CD8-positive, alpha-beta memory T cell (primary cell): ENCODE results near the gene CUL7. TPM values are rescaled to one million over a fixed set of nuclear protein-coding genes. Genes with fewer than 3 reads are reported as not detected.
"Not testable (repeated sequence)": the region's sequence is repeated elsewhere in the genome, so short reads cannot be mapped to it uniquely, and the experiment has no call there.

Experiments
- CTCF ChIA-PET: fragments of 350-600 bp; sonication (Branson Sonifier 250); formaldehyde crosslinking; loops from one replicate; lab custom pipeline; 2021; ENCODE audit warnings: antibody characterized with exemption; lab: Charles Lee
- POLR2A ChIA-PET: fragments of 350-600 bp; sonication (Branson Sonifier 250); formaldehyde crosslinking; loops from one replicate; lab custom pipeline; 2021; ENCODE audit warnings: antibody characterized with exemption; lab: Charles Lee
- DNase-seq, 5 donors: peaks; one replicate each; pipeline versions ENCODE4 v3.0.0 to v3.0.0-alpha.2; 2020 to 2022; ENCODE audit warnings: mixed read lengths in 1 of 5
- H3K27ac ChIP-seq: one replicate; pipeline ENCODE4 v1.7.0; 2013; ENCODE audit warnings: low read depth, mild to moderate bottlenecking, low read length, moderate library complexity
- H3K27me3 ChIP-seq: 2 replicates; pipeline ENCODE4 v1.7.0; 2013; ENCODE audit warnings: low read length, mild to moderate bottlenecking; ENCODE audit not compliant: insufficient read depth, poor library complexity, severe bottlenecking
- H3K36me3 ChIP-seq: 2 replicates; pipeline ENCODE4 v1.7.0; 2013; ENCODE audit warnings: mild to moderate bottlenecking, low read length, moderate library complexity; ENCODE audit not compliant: insufficient read depth
- H3K4me1 ChIP-seq: 2 replicates; pipeline ENCODE4 v1.7.0; 2013; ENCODE audit warnings: mild to moderate bottlenecking, low read length, moderate library complexity; ENCODE audit not compliant: insufficient read depth
- H3K4me3 ChIP-seq: 2 replicates; pipeline ENCODE4 v1.7.0; 2013; ENCODE audit warnings: mild to moderate bottlenecking, low read length
- H3K9me3 ChIP-seq: 2 replicates; pipeline ENCODE4 v1.7.0; 2013; ENCODE audit warnings: mild to moderate bottlenecking, low read length
- H3K27ac Mint-ChIP-seq, 8 donors: one replicate each; pipeline ENCODE4 v1.8.0; 2020 to 2021; ENCODE audit warnings: mixed read lengths in 8 of 8, mild to moderate bottlenecking in 6 of 8, inconsistent platforms in 3 of 8, moderate library complexity in 3 of 8
- H3K27me3 Mint-ChIP-seq, 2 donors: one replicate each; pipeline ENCODE4 v1.8.0; 2020 to 2021; ENCODE audit warnings: mixed read lengths in 2 of 2, mild to moderate bottlenecking in 1 of 2, moderate library complexity in 1 of 2
- H3K36me3 Mint-ChIP-seq, 3 donors: one replicate each; pipeline ENCODE4 v1.8.0; 2020 to 2021; ENCODE audit warnings: mixed read lengths in 3 of 3, inconsistent platforms in 1 of 3, mild to moderate bottlenecking in 1 of 3
- H3K4me1 Mint-ChIP-seq, 3 donors: one replicate each; pipeline ENCODE4 v1.8.0; 2020 to 2021; ENCODE audit warnings: mixed read lengths in 3 of 3, inconsistent platforms in 1 of 3, mild to moderate bottlenecking in 1 of 3
- H3K4me3 Mint-ChIP-seq, 7 donors: one replicate each; pipeline ENCODE4 v1.8.0; 2020 to 2021; ENCODE audit warnings: mixed read lengths in 7 of 7, mild to moderate bottlenecking in 6 of 7, moderate library complexity in 4 of 7, inconsistent platforms in 2 of 7
- H3K9me3 Mint-ChIP-seq, 5 donors: one replicate each; pipeline ENCODE4 v1.8.0; 2020 to 2022; ENCODE audit warnings: mixed read lengths in 5 of 5, mild to moderate bottlenecking in 3 of 5, moderate library complexity in 2 of 5, inconsistent platforms in 1 of 5
- polyA plus RNA-seq: library from polyadenylated mRNA; unstranded; fragments of 300-500 nt; fragmentation: Illumina TruSeq; gene quantifications from one replicate; pipeline ENCODE4 v1.2.3, GENCODE V29; 2021
- total RNA-seq, 2 experiments: library from RNA; stranded (reverse); gene quantifications; one replicate each; pipeline ENCODE4 v1.2.3, GENCODE V29; 2021

Gene CUL7
- total and polyA plus RNA-seq, 3 experiments from 2014 or later = 2.1 to 12.1 (median 11.7) TPM

- CTCF ChIA-PET = no interaction called here
- H3K27me3 ChIP-seq = no peaks in the 10 kb centered on the region
- Mint-ChIP-seq H3K27me3 (peaks cover 0 to 2% of the 10 kb centered on the region in 2 donors), H3K36me3 (peaks cover 6 to 53% (median 6%) of the 10 kb centered on the region in 3 donors), H3K4me3 (peak overlapping the region; percentile 89 to 97 (median 92)), H3K9me3 (no peaks in the 10 kb centered on the region), H3K4me1 (peaks cover 28 to 46% (median 43%) of the 10 kb centered on the region in 3 donors), H3K27ac (peak overlapping the region; percentile 85 to 100 (median 95))
- H3K27ac ChIP-seq = peak overlapping the region; percentile 88
- H3K4me1 ChIP-seq = peaks cover 18% of the 10 kb centered on the region
- POLR2A ChIA-PET = interaction anchor here (0.6 kb wide), 1 partner anchor 68 kb away, joined by 3 read pairs; the partner anchor contains the start of gene PPP2R5D
- peaks cover 24% of the 10 kb centered on the region for H3K36me3 ChIP-seq
- H3K4me3 ChIP-seq = peak overlapping the region; percentile 55
- H3K9me3 ChIP-seq = no peaks in the 10 kb centered on the region
- no peak for DNase-seq
Measured at GRCh38 chr6:43052225-43052841, 1.3 kb downstream of the CUL7 start.

GRCh38 chr6:43050981-43051380 is 2.7 kb downstream of the CUL7 start:
- H3K27ac ChIP-seq = no peak overlapping the region
- Mint-ChIP-seq H3K27me3 (peaks cover 0 to 2% of the 10 kb centered on the region in 2 donors), H3K27ac (peak overlapping the region in 4 of 8 donors; percentile 40 to 100 (median 63)), H3K36me3 (peaks cover 6 to 58% (median 6%) of the 10 kb centered on the region in 3 donors), H3K4me3 (peak overlapping the region in 1 of 7 donors; percentile 68), H3K4me1 (peaks cover 28 to 42% (median 42%) of the 10 kb centered on the region in 3 donors), H3K9me3 (no peaks in the 10 kb centered on the region)
- no peaks in the 10 kb centered on the region for H3K9me3 ChIP-seq
- DNase-seq = no peak
- no peak overlapping the region for H3K4me3 ChIP-seq
- H3K36me3 ChIP-seq = peaks cover 20% of the 10 kb centered on the region
- CTCF ChIA-PET = interaction anchor here (0.7 to 1.0 kb wide), 2 partner anchors 13 to 16 kb away, joined by 3 read pairs; no protein-coding TSS in a partner anchor
- POLR2A ChIA-PET = no interaction called here
- H3K4me1 ChIP-seq = peaks cover 18% of the 10 kb centered on the region
- H3K27me3 ChIP-seq = no peaks in the 10 kb centered on the region

DNA sequence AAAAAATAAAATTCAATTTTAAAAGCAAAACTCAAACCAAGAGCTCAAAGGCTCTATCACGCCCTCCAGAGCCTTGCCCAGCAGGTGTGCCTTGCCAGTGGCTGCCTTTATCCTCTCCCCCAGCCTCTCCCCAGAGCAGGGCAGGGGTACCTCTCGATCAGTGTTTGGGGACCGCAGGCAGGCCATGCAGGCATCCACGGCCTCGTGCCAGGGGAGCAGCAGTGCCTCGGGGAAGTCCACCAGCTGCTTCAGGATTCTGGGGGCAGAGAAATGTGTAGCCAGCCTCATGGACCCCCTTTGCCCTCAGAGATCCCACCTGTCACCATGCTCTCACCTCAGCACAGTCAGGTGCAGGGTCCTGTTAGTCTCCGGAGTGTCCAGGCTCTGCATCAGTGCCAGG is 5.7 kb downstream of the CUL7 start:
- Histone ChIP-seq H3K4me1 (peaks cover 7% of the 10 kb centered on the region), H3K27me3 (no peaks in the 10 kb centered on the region), H3K36me3 (peaks cover 11% of the 10 kb centered on the region), H3K4me3 (no peak overlapping the region), H3K9me3 (no peaks in the 10 kb centered on the region), H3K27ac (no peak overlapping the region)
- H3K4me3 Mint-ChIP-seq = peak overlapping the region in 1 of 7 donors; percentile 65
- peaks cover 2 to 65% (median 6%) of the 10 kb centered on the region in 3 donors for H3K36me3 Mint-ChIP-seq
- POLR2A ChIA-PET = no interaction called here
- H3K4me1 Mint-ChIP-seq = peaks cover 18 to 25% (median 24%) of the 10 kb centered on the region in 3 donors
- no peaks in the 10 kb centered on the region for H3K9me3 Mint-ChIP-seq
- CTCF ChIA-PET = no interaction called here
- DNase-seq = no peak
- peaks cover 0 to 2% of the 10 kb centered on the region in 2 donors for H3K27me3 Mint-ChIP-seq
- no peak overlapping the region for H3K27ac Mint-ChIP-seq

DNA sequence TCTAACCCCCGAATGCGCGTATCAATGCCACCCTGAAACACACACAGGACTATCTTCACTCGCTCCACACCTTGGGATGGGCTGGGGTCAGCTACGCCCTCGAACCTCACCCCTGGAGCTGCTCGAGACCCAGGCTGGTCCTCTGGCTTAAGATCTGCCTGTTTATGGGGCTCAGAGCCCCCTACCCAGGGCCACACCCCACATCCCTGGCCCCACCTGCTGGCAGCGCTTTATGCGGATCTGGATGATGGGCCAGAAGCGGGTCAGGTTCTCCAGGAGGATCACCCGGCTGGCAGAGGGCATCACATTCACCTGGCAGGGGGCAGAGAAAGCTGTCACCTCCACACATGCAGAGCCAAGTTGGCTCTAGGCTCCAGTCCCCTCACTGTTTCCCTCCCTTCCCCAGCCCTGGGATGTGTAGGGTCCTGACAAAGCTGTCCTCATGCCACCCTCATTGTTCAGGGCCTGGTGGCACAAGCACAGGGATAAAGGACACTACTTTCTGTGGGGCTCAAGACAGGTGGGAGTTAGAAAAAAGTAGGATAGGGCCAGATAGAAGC is 8.2 kb downstream of the CUL7 start:
- Histone ChIP-seq H3K4me3 (no peak overlapping the region), H3K36me3 (peaks cover 11% of the 10 kb centered on the region), H3K27ac (no peak overlapping the region), H3K27me3 (no peaks in the 10 kb centered on the region), H3K9me3 (no peaks in the 10 kb centered on the region), H3K4me1 (no peaks in the 10 kb centered on the region)
- Mint-ChIP-seq H3K4me3 (no peak overlapping the region), H3K27me3 (no peaks in the 10 kb centered on the region), H3K27ac (peak overlapping the region in 3 of 8 donors; percentile 37 to 93 (median 47)), H3K36me3 (peaks cover 4 to 73% (median 6%) of the 10 kb centered on the region in 3 donors), H3K9me3 (no peaks in the 10 kb centered on the region), H3K4me1 (peaks cover 0 to 4% (median 2%) of the 10 kb centered on the region in 3 donors)
- CTCF ChIA-PET = no interaction called here
- DNase-seq = no peak
- POLR2A ChIA-PET = interaction anchor here (0.6 kb wide), 1 partner anchor 345 kb away, joined by 5 read pairs; no protein-coding TSS in a partner anchor

- no peak for DNase-seq
- ChIA-PET CTCF (no interaction called here), POLR2A (no interaction called here)
- no peak overlapping the region for H3K4me3 ChIP-seq
- no peak overlapping the region for H3K27ac ChIP-seq
- Mint-ChIP-seq H3K27ac (peak overlapping the region in 1 of 8 donors; percentile 48), H3K9me3 (no peaks in the 10 kb centered on the region), H3K4me3 (no peak overlapping the region), H3K27me3 (no peaks in the 10 kb centered on the region), H3K36me3 (peaks cover 0 to 76% (median 4%) of the 10 kb centered on the region in 3 donors), H3K4me1 (no peaks in the 10 kb centered on the region)
- no peaks in the 10 kb centered on the region for H3K27me3 ChIP-seq
- H3K36me3 ChIP-seq = no peaks in the 10 kb centered on the region
- H3K4me1 ChIP-seq = no peaks in the 10 kb centered on the region
- H3K9me3 ChIP-seq = no peaks in the 10 kb centered on the region
Measured at GRCh38 chr6:43043310-43043709, 10.3 kb downstream of the CUL7 start.

DNA sequence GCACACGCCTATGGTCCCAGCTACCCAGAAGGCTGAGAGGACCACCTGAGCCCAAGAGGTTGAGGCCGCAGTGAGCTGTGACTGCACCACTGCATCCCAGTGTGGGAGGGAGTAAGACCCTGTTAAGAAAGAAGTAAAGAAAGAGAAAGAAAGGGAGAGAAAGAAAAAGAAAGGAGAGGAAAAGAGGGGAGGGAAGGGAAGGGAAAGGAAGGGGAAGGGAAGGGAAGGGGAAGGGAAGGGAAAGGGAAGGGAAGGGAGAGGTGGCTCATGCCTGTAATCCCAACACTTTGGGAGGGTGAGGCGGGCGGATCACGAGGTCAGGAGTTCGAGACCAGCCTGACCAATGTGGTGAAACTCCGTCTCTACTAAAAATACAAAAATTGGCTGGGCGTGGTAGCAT is 12.2 kb downstream of the CUL7 start:
- H3K4me3 ChIP-seq, H3K4me3 Mint-ChIP-seq, H3K4me1 ChIP-seq, H3K27ac ChIP-seq, POLR2A ChIA-PET, H3K4me1 Mint-ChIP-seq, H3K27me3 Mint-ChIP-seq, H3K36me3 ChIP-seq, DNase-seq, H3K9me3 Mint-ChIP-seq, H3K27me3 ChIP-seq, H3K9me3 ChIP-seq: not testable (repeated sequence)
- Mint-ChIP-seq H3K36me3 (peaks cover 0 to 81% (median 4%) of the 10 kb centered on the region in 3 donors), H3K27ac (peak overlapping the region in 1 of 8 donors; percentile 68)
- CTCF ChIA-PET = interaction anchor here (0.6 kb wide), 1 partner anchor 551 kb away, joined by 3 read pairs; no protein-coding TSS in a partner anchor

- ChIA-PET CTCF (interaction anchor here (1.1 kb wide), 1 partner anchor 103 kb away, joined by 3 read pairs; no protein-coding TSS in a partner anchor), POLR2A (interaction anchor here (1.0 kb wide), 1 partner anchor 112 kb away, joined by 3 read pairs; no protein-coding TSS in a partner anchor)
- Mint-ChIP-seq H3K36me3 (peaks cover 0 to 79% (median 7%) of the 10 kb centered on the region in 3 donors), H3K4me3 (no peak overlapping the region), H3K9me3 (no peaks in the 10 kb centered on the region), H3K4me1 (no peaks in the 10 kb centered on the region), H3K27ac (peak overlapping the region in 2 of 8 donors; percentile 14 to 28), H3K27me3 (no peaks in the 10 kb centered on the region)
- no peak for DNase-seq
- H3K27ac ChIP-seq = no peak overlapping the region
- no peaks in the 10 kb centered on the region for H3K27me3 ChIP-seq
- H3K9me3 ChIP-seq = no peaks in the 10 kb centered on the region
- H3K4me1 ChIP-seq = no peaks in the 10 kb centered on the region
- H3K36me3 ChIP-seq = no peaks in the 10 kb centered on the region
- H3K4me3 ChIP-seq = no peak overlapping the region
Measured at GRCh38 chr6:43040542-43041257, 13.0 kb downstream of the CUL7 start.
